AG04449 (cell line): Measurements from ENCODE around the gene NCR2.

ENCODE experiments used
- CTCF ChIA-PET: fragments of 350-600 bp; formaldehyde crosslinking; extraction: SDS; loops from one replicate; lab custom pipeline; 2021; ENCODE audit warnings: antibody characterized with exemption; lab: Yijun Ruan, JAX
- POLR2A ChIA-PET: fragments of 400-600, 350-600 bp; formaldehyde crosslinking; extraction: SDS; loops from one replicate; lab custom pipeline; 2020; ENCODE audit warnings: antibody characterized with exemption, inconsistent platforms; lab: Yijun Ruan, JAX
- DNase-seq: peaks from one replicate; pipeline ENCODE4 v3.0.0-alpha.2; 2010; ENCODE audit warnings: low read depth, low spot score
- H3K4me3 ChIP-seq: 2 replicates; pipeline ENCODE4 v1.5.1; 2011; ENCODE audit warnings: low read depth, mild to moderate bottlenecking, control low read depth, low read length
- CTCF ChIP-seq: IDR thresholded peaks from one replicate; pipeline ENCODE4 v1.5.1; 2011; ENCODE audit warnings: mild to moderate bottlenecking, moderate library complexity, low read length, control low read depth, inconsistent platforms; ENCODE audit not compliant: insufficient read depth; ENCODE audit errors: missing control alignments

Gene NCR2

GRCh38 chr6:41356825-41357224 is 21.4 kb downstream of the NCR2 start:
- no peak overlapping the region for H3K4me3 ChIP-seq
- CTCF ChIA-PET, result interaction anchor here (1.0 to 2.0 kb wide), 4 partner anchors 11 to 327 kb away, joined by 3 to 16 read pairs (median 5); no protein-coding TSS in a partner anchor
- TF ChIP-seq CTCF, result no peak
- no peak for DNase-seq
- POLR2A ChIA-PET, result interaction anchor here (0.6 kb wide), 1 partner anchor 36 kb away, joined by 6 read pairs; no protein-coding TSS in a partner anchor

GRCh38 chr6:41358503-41358902 is 23.1 kb downstream of the NCR2 start:
- no peak for TF ChIP-seq CTCF
- DNase-seq, result no peak
- no peak overlapping the region for H3K4me3 ChIP-seq
- POLR2A ChIA-PET, result no interaction called here
- CTCF ChIA-PET, result no interaction called here

- no peak for DNase-seq
- no peak for TF ChIP-seq CTCF
- ChIA-PET POLR2A (no interaction called here), CTCF (interaction anchor here (0.7 kb wide), 1 partner anchor 8 kb away, joined by 4 read pairs; no protein-coding TSS in a partner anchor)
- H3K4me3 ChIP-seq, result no peak overlapping the region
Observed at GRCh38 chr6:41359617-41360313, 24.4 kb downstream of the NCR2 start.

- ChIA-PET POLR2A (no interaction called here), CTCF (no interaction called here)
- no peak for TF ChIP-seq CTCF
Observed at GRCh38 chr6:41360314-41360685, 24.9 kb downstream of the NCR2 start.

GRCh38 chr6:41366150-41366549 is 30.7 kb downstream of the NCR2 start:
- DNase-seq, result no peak
- TF ChIP-seq CTCF, result no peak
- no peak overlapping the region for H3K4me3 ChIP-seq
- ChIA-PET POLR2A (no interaction called here), CTCF (interaction anchor here (0.7 to 9.3 kb wide), 12 partner anchors 8 to 675 kb away, joined by 3 to 414 read pairs (median 6); no protein-coding TSS in a partner anchor)

More at GRCh38 chr6:41360314-41360685, 24.9 kb downstream of the NCR2 start:
- DNase-seq, result no peak
- no peak overlapping the region for H3K4me3 ChIP-seq

GRCh38 chr6:41367061-41367460 is 31.7 kb downstream of the NCR2 start:
- CTCF ChIA-PET, result interaction anchor here (0.9 to 10.5 kb wide), 44 partner anchors 8 to 796 kb away, joined by 3 to 481 read pairs (median 12); partner anchors contain the start of genes TFEB and TOMM6
- DNase-seq, result no peak

More at GRCh38 chr6:41367061-41367460, 31.7 kb downstream of the NCR2 start:
- POLR2A ChIA-PET, result no interaction called here
- H3K4me3 ChIP-seq, result no peak overlapping the region
- TF ChIP-seq CTCF, result no peak
